C4-2B (cell line): ENCODE measurements around the gene NPTXR.

ENCODE experiments used
- ZFX ChIP-seq: fragments of 450-650 bp; IDR thresholded peaks from 2 replicates; pipeline ENCODE4 v1.6.1; 2017
- TF ChIP-seq, protein P1 (sequence below): fragments of 450-650 bp; conservative IDR thresholded peaks from 2 replicates; pipeline ENCODE4 v1.5.1; 2017; ENCODE audit warnings: mild to moderate bottlenecking

DNA sequence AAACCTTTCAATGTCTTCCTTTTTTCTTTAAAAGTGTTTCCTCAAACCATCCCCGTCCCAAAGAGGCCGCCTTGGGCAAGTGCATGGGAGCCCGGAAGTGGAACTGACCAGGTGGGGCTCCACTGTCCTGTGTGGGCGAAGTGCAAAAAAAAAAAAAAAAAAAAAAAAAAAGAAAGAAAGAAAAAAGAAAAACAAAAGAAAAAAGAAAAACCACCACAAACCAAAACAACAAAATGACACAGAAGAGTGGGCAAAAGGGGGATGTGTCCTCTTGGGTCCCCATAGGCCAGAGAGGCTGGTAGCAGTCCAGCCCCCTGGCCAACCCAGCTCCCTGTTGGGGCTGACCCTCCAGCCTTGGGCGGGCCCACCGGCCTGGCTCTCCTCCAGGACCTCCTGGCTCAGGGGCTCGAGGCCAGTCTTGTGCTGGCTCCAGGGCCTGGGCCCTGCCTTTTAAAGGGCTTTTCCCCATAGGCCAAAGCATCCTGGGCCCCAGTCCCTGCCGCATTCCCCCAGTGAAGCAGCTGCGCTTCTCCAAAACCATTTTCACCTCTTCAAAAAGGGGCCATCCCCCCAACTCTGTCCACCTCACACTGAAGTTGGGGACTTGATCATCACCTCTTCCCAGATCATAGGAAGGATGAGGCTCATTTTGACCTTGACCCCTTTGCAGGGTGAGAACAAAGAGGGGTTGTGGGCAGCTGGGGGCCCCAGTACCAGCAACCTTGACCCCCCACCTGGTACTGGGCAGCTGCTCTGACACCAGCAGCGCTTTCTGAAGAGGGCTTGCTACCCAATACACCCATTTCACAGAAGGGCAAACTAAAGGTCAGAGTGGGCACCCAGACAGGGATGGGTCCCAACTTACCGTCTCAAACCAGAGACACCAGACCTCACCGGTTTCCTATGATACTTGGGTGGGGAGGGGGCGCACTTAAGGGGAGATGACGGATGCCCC is 18.8 kb upstream of the NPTXR start:
- TF ChIP-seq, protein P1, sequence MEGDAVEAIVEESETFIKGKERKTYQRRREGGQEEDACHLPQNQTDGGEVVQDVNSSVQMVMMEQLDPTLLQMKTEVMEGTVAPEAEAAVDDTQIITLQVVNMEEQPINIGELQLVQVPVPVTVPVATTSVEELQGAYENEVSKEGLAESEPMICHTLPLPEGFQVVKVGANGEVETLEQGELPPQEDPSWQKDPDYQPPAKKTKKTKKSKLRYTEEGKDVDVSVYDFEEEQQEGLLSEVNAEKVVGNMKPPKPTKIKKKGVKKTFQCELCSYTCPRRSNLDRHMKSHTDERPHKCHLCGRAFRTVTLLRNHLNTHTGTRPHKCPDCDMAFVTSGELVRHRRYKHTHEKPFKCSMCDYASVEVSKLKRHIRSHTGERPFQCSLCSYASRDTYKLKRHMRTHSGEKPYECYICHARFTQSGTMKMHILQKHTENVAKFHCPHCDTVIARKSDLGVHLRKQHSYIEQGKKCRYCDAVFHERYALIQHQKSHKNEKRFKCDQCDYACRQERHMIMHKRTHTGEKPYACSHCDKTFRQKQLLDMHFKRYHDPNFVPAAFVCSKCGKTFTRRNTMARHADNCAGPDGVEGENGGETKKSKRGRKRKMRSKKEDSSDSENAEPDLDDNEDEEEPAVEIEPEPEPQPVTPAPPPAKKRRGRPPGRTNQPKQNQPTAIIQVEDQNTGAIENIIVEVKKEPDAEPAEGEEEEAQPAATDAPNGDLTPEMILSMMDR = no peak
- TF ChIP-seq ZFX = no peak
